Spleen (tissue), 7 donors: ENCODE measurements around the gene ZGPAT.

Source experiments
- CTCF ChIP-seq, 11 experiments: fragments of 200-600 bp in 7 of 11; fragments of 450-650 bp in 4 of 11; sonication (generic) in 4 of 11; IDR thresholded peaks in 8 of 11; conservative IDR thresholded peaks in 3 of 11; 1 replicate in 7 of 11; 2 replicates in 4 of 11; pipeline versions ENCODE4 v1.4.0 to v1.8.0; 2016 to 2021; ENCODE audit warnings: antibody characterized with exemption in 11 of 11, inconsistent platforms in 4 of 11, mild to moderate bottlenecking in 1 of 11
- POLR2A ChIP-seq, 3 donors: fragments of 450-650 bp; IDR thresholded peaks; one replicate each; pipeline ENCODE4 v1.5.1; 2017; ENCODE audit warnings: antibody characterized with exemption in 3 of 3, mild to moderate bottlenecking in 1 of 3
- POLR2AphosphoS5 ChIP-seq, 3 donors: sonication (generic); formaldehyde crosslinking; IDR thresholded peaks; one replicate each; pipeline ENCODE4 v1.5.1; 2017; ENCODE audit warnings: antibody characterized with exemption in 3 of 3
- donor health status: DM: no; HTN: no; CAD: no; lungs with moderate emphysema.
- donor health status: DM: no; HTN: no; CAD: no.
- donor health status: DM: no; HTN: no; CAD: no.

DNA sequence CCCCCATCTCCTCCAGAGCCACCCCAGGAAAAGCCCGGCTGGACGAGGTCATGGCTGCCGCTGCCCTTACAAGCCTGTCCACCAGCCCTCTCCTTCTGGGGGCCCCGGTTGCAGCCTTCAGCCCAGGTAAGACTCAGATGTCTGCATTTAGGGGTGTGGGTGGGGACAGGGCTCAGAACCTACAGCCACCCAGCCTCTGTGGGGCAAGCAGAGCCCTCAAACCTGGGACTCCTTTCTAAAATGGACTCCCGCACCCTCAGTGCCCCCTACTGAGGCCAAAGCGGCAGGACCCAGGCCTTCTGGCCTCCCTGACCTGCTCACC lies 33.5 kb downstream of the ZGPAT start:
- TF ChIP-seq POLR2A (IDR thresholded peaks at IDR 0.05) (no peak), CTCF (IDR thresholded peaks at IDR 0.05 in 8 of 11, conservative IDR thresholded peaks at IDR 0.05 in 3 of 11) (no peak), POLR2AphosphoS5 (IDR thresholded peaks at IDR 0.05) (no peak)
